Inferior parietal cortex (tissue), 1 donor: ENCODE results near the gene ZBTB20.

Experiments used
- DNase-seq: peaks from one replicate; pipeline ENCODE4 v3.0.0-alpha.2; 2016; ENCODE audit errors: extremely low spot score

Gene ZBTB20

DNA sequence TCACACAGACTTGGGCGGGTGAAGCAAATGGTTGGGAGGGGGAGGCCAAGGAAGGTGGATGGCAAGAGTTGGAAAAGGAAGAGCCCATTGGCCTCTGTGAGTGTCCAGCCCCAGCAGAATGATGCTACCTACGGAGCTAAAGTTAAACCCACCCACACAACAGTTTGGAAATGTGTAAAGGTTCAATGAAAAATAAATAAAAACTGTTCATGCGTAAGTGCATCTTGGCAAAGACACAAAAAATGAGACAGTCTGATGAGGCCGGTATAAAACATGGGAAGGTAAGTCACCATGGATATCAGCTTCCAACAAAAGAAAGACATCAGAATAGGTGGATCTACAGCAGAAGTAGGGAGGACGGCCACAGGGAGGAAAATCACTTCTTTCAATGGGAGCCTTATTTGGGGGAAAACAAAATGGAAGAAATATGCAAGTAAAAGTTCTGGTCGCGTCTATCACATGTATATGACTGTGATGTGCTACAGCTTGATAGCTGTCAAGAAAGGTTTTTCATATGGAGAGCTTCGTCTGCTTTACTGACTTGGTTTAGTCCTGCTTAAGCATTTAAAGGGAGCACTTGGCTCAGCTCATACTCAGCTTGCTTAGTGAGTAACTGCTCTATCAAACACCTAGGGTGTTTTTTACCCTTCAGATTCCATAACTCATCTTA is 770.4 kb downstream of the ZBTB20 start:
- DNase-seq: no peak

DNA sequence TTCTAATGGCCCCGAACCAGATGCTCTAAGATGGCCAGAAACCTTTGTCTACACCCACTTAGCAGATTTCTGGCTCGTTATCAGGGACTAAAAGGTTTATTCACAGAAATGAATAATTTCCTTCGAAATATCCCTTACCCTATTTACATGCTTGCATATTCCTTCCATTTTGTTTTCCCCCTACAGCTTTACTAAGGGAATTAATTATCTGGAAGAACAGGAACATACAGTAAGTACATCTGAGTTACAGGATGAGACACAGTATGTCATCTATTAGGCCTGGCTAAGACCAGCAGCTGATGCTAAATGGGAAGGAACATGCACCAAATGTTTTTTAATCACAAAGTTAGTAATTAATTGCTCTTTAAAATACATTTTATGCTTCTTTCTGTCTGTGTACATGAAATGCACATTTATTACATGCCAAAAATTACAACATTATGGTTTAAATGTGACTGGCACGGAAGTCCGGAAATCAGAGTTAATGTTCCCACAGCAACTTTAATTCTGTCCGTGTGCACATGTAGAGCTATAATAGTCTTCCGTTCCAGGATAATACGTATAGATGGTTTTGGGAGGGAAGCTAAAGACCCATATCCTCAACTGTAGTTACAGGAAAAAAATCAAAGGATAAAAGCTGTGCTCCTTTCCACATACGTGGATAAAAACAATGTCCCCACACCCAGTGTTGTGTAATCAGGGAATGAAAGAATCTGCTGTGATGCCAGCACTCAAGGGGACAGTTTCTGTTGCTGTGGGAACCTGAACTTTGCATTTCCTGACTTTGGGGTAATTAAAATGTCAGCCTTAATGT is 771.3 kb downstream of the ZBTB20 start:
- no peak for DNase-seq

DNA sequence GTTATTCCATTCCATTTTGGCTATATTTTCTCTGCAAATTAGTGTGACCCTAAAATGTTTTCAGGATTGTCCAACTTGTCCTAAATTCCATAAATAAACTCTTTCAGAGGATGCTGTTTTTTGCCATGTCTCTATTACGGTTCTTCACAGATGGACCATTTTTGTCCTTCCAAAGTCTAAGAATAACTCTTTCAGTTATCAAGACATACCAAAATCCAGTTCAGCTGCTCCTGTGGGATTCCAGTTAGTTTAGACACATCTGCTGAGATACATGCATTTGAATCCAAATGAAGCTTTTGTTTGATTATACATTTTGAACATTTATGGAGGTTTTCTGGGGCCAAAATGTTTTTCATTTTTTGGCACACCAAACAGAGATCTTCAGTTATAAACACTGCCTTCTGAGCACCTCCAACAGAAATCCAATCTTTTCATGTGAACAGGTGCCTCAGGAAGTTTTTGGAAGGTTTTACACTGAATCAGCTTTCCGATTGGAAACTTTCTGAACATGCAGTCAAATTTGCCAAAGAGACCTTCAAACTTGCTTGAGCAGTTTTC is 772.6 kb downstream of the ZBTB20 start:
- DNase-seq: no peak

DNA sequence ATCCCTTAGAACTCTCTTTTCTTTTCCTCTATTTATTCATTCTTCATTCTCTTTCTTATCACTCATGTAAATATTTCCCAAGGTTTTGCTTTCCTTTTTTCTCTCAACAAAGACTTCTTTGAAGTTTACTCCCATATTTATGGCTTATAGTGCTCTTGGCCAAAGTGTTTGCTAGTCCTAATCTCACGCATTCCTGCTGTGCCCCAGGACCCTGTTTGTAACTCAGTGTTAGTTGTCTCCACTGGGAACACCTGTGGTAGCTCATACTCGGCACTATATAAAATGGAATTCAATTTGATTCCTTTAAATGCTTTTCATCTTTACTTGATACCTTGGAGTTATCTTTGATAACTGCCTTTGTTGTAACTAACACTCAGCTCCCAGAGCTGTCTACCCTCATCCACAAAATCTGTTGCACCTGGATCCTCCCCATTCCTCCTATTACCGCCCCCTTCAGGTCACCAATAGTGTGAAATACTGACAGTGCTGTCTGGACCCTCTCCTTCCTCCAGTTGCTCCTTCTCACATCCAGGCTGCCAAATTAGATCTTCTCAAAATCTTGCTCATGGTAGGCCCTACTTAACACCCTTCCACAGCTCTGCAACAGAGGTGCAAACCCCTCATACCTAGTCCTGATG is 776.4 kb downstream of the ZBTB20 start:
- no peak for DNase-seq

DNA sequence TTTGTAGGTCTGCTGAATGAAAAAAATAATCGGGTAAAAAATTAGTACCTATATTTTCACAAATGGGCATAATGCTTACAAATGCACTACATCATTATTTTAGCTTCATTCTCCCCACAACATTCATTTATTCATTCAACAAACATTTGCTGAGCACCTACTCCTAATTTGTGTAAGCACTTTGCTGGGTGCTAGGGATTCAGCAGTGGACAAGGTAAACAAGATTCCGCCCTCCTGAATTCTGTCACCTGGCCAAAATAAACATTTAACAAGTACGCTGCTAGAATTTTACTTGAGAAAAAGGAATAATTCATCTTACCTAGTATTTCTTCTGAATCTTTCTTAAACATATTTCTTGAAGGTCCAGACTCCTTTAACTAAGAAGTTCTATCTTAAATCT is 781.2 kb downstream of the ZBTB20 start:
- no peak for DNase-seq

DNA sequence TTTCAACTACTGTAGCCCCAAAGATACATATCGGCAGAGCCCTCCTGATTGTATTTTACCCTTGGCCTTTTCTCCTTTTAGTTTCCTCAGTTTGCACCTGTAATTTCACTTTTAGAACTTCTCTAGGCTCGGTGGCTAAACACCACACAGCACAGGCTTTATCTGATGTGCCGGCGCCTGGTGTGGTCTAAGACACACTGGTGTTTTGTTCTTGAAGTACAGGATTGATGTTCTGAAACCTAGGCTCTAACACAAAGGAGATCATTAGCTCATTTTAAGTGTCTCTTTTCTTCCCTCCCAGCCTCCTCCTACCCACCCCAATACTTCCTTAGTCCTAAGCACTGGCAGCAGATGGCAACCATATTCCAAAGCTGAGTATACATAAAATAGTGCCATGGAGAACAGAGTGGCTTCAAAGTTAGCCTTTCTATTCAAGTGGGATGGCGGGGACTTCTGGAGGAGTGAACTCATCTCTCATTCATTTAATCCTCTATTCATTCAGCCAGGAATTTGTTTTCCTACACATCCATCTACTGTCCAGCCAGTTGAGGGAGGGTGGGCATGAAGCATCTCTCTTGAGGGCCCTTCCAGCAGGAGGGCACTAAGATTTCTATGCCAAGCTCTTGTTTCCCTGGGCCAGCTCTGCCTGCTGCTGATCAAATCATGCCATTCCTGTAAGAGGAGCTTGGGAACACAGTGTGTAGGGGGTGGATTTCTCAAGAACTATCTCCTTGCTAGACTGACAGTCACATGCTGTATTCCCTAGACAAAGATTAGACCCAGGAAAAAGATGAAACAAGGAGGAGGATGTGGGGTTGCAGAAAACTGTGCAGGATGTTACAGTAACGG is 782.1 kb downstream of the ZBTB20 start:
- DNase-seq: no peak

DNA sequence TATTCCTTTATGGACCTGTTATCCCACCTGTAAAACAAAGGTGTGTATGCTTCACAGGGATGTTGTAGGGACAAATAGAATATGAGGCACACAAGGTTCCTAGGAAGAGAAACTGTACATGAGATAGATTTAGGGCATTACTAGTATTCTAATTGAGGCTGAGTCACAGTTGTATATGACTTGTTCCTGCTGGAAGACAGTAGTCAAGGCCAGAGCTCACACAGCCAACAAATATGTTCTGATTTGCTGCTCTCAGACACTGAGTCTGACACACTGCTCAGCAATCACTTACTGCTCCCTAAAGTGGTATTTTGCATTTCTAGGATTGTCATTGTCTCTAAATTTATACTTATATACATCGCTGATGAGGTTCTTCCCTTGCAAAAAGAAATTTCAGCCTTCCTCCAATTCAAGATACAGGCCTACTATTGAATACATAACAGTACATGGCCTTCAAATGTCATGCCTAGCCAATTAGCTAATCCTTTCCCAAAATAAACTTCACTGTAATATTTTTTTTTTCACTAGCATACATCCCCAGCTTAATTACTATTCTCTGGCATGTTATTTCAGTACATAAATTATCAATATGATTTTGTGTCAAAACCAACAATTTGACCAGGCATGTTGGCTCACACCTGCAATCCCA is 783.4 kb downstream of the ZBTB20 start:
- DNase-seq: peak; percentile 27

DNA sequence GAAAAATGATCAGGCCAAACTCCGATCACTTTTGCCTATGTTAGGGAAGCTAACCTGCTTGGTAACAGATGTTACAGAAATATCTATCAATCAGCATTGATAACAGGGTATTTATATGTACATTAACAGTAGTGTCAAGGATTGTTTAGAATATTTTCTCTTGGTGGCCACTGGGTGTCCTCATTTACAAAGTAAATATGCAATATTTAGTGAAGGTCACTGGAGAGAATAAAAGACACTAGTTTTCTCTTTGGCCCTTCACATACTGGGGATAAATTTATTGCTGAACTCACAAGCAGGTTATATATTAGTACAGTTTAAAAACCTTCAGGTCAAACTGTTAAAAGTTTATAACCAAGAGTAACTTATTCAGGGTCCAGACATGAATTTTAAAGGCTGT is 784.3 kb downstream of the ZBTB20 start:
- DNase-seq: peak; percentile 76

DNA sequence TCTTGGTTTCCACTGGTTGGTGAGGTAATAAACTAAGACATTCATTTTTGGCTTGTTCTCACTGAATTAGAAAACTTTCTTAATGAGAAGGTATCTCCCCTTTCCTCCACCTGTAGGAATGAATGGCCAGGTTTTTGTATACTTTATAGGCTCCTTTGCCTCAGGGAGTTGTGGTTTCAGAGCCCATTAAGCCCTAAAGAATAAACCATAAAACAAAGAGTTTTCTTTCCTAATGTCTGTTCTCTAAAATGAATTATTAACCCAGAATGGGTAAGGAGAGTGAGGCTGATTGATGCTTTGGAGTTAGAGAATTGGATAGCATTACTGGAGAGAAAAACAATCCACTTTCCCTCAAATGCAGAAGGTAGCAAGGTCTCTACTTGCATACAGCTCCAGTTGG is 785.7 kb downstream of the ZBTB20 start:
- no peak for DNase-seq

DNA sequence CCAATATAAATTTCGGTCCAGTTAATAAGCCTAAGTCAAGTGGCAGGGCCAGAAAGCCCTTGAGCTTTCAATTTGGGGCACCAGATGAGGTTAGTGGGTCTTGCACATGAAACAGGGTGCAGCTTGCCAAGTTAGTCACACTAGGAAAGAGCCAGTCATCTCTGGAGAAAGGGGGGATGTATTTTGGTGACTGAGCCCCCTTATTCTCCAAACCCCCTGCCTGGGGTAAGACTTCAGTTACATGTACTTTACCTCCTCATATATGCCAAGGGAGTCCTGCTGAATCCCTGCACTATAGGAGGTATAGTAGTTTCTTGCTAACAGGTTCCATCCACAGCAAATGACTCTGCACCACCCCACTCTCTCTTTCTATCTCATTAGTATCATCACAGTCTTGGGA is 790.6 kb downstream of the ZBTB20 start:
- DNase-seq: no peak

DNA sequence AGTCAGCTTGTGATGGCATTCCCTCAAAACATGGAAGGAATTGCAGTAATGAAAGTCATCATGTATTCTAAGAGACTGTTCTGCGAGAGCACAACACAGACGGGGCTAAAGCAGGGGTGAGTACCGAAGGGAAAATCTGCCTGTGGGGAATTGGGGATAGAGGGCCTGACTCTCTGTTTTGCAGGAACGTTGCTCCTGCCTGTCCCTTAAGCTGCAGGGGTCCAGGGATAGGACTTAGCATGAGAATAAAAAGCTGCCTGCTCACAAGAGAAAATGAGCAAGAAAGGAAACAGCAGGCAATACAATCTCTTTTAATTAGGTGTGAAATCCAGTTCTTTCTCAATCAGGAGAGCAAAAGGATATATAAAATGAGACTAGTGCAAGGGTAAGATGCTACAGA is 791.0 kb downstream of the ZBTB20 start:
- DNase-seq: no peak

DNA sequence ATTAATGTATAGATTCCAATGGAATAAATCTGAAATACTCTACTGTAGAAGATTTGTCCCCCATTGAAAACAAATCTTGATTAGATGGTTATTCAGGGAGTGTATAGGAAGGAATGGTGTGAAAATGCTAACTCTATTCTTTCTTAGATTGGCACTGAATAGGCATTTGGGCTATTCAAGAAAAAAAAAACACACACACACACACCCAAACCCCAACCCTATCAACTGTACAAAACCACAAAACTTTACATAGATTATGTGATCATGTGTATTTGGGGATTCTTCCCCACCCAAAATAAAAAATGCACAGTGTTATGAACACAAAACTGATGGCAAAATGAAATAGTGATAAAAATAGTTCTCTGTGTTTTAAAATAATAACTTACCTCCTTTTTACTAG is 791.4 kb downstream of the ZBTB20 start:
- no peak for DNase-seq

DNA sequence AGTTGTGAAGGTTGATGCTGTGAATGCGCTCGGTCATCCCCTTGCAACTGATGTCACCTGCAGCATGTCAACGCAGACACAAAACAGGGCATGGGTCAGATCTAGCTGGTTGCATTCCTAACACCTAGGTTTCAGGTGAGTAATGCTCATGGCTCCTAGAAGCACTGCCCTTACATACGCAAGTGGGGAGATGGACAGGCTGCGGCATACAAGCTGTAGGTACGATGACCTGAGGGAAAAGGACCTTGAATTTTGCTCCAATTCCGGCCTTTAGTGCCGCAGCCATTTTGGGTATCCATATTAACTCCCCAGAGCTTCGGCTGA is 795.3 kb downstream of the ZBTB20 start:
- DNase-seq: no peak

DNA sequence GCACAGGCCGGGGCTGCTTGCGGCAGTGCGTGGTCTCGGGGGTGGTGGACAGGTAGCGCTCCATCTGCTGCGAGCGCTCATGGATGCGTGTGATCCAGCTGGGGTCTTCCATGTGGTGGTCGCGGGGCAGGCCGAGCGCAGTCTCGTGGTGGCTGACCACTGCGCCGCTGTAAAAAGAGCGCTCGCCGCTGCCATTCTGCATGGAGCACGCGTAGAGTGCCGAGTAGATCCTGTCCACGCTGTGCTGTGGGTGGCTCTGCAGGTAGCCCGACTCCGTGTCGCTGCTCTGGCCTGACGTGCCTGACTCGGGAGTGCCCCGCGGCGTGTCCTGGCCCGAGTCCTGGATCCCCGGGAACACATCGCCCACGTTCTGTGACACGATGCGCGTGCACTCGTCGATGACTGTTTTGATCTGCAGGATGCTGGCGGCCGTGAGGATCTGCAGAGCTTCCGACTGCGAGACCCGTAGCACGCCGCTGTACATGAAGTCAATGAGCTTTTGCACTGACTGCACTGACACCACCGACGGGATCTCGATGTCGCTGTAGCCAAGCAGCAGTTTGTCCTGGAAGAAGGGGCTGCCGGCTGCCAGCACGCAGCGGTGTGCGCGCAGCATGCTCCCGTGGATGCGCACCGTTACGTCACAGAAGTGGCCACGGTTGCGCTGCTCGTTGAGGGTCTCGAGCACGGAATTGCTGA is 795.8 kb downstream of the ZBTB20 start:
- DNase-seq: no peak

DNA sequence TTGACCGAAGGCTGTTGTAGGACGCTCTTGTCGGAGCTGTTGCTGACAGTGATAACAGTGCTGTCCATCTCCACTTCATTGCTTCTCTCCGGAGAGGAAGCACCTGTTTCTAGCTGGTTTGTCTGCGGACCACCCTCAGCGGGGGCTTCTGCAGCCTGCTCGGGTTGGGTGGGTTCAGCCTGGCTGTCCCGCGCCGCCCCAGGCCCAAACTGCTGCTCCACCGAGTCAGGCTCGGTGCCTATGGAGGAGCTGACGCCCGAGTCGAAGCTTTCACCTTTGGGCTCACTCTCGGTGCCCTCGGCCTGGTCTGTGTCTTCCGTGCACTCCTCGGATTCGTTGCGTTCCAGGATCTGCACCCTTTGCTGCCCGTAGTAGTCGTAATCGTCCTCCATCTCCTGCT is 796.4 kb downstream of the ZBTB20 start:
- no peak for DNase-seq

DNA sequence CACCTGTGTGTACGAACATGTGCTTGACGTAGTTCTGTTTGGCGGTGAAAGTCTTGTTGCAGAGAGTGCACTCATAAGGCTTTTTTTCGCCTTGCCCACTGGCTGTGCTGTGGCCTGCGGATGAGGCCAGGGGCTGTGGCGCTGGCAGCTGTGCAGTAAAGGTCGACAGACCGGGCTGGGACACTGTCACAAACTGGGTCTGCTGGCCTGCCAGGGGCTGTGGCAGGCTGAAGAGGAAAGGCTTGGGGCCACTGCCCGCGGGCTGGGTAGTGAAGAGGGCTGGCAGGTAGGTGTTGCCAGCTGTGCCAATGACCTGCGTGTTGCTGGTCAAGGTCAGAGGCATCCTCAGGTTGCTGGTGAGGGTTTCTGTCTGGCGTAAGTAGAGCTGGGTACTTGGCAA is 796.8 kb downstream of the ZBTB20 start:
- no peak for DNase-seq

DNA sequence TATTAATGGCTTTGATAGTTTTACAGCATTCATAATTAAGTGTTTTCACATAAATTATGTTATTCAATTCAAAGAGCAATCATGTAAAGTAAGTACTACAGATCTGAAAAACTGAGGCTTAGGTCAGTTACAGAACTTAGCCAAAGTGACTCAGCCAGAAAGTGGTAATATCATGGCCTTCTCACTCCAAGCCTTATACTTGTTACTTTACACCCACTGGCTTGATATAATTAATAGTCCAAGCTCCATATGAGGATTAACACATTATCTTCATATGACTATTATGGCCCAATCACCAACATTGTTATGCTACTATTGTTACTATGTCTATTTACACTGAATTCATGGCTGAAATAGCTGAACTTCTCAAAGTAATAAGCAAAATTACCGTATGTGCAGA is 802.6 kb downstream of the ZBTB20 start:
- no peak for DNase-seq

DNA sequence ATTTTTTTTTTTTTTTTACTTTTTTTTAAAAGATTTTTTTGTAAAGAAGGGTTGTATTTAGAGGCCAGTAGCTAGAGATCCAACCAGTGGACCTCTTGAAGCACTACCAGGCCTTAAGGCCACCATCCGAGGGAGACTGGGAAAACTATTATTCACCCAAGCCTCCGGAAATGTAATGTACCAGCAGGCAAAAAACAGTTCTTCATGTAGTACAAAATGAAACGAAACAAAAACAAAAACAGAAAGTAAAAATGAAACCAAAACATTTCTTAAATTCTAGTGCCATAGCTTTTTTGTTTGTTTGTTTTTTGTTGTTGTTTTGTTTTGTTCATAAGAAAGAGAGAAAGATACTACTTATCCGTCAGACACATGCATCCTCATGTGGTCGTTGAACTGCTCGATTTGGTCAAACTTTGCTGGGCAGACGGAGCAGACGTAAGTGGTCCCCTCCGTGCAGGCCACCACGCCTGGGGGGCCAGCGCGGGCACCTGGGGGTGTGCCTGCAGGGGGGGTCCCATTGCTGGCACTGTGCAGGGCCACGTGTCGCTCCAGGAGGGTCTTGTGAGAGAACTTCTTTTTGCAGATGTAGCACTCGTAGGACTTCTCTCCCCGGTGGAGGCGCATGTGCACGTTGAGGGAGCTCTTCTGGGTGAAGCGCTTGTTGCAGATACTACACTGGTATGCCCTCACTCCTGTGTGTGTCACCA is 808.3 kb downstream of the ZBTB20 start:
- no peak for DNase-seq

DNA sequence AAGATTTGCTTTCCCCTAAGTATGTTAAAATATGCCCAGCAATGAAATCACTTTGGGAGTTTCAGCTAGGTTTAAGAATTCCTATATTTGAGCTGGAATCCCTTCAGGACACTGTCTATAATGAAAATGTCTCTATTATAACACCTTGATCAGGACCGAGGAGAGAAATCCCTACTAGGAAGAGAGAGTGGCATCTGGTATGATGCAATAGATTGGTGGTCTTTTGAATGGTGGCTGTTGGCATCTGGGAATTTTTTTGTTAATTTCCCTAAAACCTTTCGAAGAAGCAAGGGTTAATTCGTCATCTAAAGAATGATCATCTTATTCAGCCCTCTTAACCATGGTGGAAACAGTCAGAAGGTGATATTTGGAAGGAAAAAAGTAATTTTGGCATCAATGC is 810.2 kb downstream of the ZBTB20 start:
- no peak for DNase-seq

DNA sequence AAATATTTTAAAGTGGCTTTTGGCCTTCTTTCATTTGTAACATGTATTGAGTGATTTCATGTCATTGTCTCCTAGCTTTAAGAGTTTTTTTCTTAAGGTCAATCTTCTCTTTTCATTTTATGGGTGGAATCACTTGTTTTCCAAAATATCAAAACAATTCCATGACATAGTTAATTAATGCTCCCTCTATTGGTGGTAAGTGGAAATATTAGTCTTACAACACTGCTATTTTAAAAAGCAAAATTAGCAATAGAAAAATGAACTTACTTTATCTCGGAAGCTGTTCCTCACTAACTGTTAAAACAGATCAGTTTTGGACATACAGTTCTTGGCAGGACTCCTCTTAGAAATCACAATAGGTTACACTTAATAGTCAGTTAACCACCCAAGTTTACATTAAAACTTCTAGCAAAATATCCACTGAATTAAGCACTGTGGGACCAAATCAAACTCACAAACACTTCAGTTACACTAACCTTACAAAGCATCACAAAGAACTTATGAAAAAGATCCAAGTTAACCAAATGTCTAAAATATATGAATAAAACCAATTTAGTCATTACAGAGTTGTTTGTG is 810.9 kb downstream of the ZBTB20 start:
- DNase-seq: peak; percentile 7
